SK-N-SH treated with all-trans-retinoic acid at 6 μM for 48 hours (cell line): ENCODE data around the gene ANXA7.

ENCODE experiments used
- PATZ1 ChIP-seq: fragments of 250-450 bp; sonication (Bioruptor Pico); IDR thresholded peaks from 2 replicates; pipeline ENCODE4 v1.8.0; 2020; ENCODE audit warnings: mild to moderate bottlenecking, moderate library complexity, borderline replicate concordance
- POU6F1 ChIP-seq: fragments of 250-450 bp; sonication (Bioruptor Pico); IDR thresholded peaks from 2 replicates; pipeline ENCODE4 v1.8.0; 2021; ENCODE audit warnings: low read depth, mild to moderate bottlenecking, moderate library complexity, borderline replicate concordance
- PPARA ChIP-seq: fragments of 250-450 bp; sonication (Bioruptor Pico); IDR thresholded peaks from 2 replicates; pipeline ENCODE4 v1.5.0; 2020; ENCODE audit warnings: mild to moderate bottlenecking, borderline replicate concordance
- RARB ChIP-seq: fragments of 250-450 bp; sonication (Bioruptor Pico); IDR thresholded peaks from 2 replicates; pipeline ENCODE4 v1.8.0; 2021; ENCODE audit warnings: mild to moderate bottlenecking, moderate library complexity
- TSHZ2 ChIP-seq: fragments of 250-450 bp; sonication (Bioruptor Pico); IDR thresholded peaks from 2 replicates; pipeline ENCODE4 v1.5.0; 2020; ENCODE audit warnings: mild to moderate bottlenecking, moderate library complexity
- ZC3H10 ChIP-seq: fragments of 250-450 bp; sonication (Bioruptor Pico); IDR thresholded peaks from 2 replicates; pipeline ENCODE4 v1.5.1; 2021; ENCODE audit warnings: mild to moderate bottlenecking, moderate library complexity
- ZNF70 ChIP-seq: fragments of 450-650 bp; formaldehyde crosslinking; IDR thresholded peaks from 2 replicates; pipeline ENCODE4 v1.5.0; 2020; ENCODE audit warnings: mild to moderate bottlenecking, moderate library complexity

GRCh38 chr10:73413528-73414229 lies at the start of gene ANXA7:
- TF ChIP-seq POU6F1 (CRISPR knock-in tag) (no peak), PPARA (CRISPR knock-in tag) (no peak), PATZ1 (CRISPR knock-in tag) (no peak), ZC3H10 (CRISPR knock-in tag) (no peak), RARB (CRISPR knock-in tag) (no peak), ZNF70 (no peak), TSHZ2 (CRISPR knock-in tag) (no peak)
